ENCODE data around the gene NETO2. TPM values are rescaled to one million over a fixed set of nuclear protein-coding genes. Genes with fewer than 3 reads are reported as not detected.

NETO2 gene
- total and polyA plus RNA-seq, 10 of the 15 experiments (the other 5 are each of a cell fraction or from before 2014, with no cell fraction given) = 8.5 to 53.1 (median 27.0) TPM

DNA sequence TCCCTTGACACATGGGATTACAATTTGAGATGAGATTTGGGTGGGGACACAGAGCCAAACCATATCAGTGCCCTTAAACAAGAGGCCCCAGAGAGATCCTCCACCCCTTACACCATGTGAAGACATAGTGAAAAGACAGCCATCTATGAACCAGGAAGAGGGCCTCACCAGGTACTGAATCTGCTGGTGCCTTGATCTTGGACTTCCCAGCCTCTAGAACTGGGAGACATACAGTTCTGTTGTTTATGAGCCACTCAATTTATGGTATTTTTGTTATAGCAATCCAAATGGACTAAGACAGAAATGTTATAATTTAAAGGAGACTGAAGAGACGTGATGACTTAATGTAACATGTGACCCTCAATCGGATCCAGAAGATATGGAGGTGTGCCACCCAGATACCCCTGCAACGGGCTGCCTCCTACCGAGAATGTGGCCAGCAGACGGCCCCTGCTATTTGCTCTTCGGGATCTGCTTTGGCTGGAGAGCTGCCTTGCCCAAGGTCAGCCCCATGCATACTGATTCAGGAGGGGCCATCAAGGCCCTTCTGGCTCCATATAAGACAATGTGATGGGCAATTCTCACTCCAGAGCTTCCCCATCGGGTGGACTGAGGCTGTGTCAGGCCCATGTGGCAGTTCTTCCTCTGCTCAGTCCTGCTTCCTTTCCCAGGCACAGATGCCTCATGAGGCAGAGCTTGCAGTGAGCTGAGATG is 80.6 kb downstream of the NETO2 start (continued):
- TF ChIP-seq, protein P1, sequence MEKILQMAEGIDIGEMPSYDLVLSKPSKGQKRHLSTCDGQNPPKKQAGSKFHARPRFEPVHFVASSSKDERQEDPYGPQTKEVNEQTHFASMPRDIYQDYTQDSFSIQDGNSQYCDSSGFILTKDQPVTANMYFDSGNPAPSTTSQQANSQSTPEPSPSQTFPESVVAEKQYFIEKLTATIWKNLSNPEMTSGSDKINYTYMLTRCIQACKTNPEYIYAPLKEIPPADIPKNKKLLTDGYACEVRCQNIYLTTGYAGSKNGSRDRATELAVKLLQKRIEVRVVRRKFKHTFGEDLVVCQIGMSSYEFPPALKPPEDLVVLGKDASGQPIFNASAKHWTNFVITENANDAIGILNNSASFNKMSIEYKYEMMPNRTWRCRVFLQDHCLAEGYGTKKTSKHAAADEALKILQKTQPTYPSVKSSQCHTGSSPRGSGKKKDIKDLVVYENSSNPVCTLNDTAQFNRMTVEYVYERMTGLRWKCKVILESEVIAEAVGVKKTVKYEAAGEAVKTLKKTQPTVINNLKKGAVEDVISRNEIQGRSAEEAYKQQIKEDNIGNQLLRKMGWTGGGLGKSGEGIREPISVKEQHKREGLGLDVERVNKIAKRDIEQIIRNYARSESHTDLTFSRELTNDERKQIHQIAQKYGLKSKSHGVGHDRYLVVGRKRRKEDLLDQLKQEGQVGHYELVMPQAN (conservative IDR thresholded peaks at IDR 0.05) = no peak
- TF ChIP-seq IKZF1 (conservative IDR thresholded peaks at IDR 0.05) (no peak), SMAD1 (IDR thresholded peaks at IDR 0.05; ENCODE audit: low read depth, partially characterized antibody) (no peak), BCL11A (IDR thresholded peaks at IDR 0.05; ENCODE audit: low read depth, low read length) (no peak), TCF7 (IDR thresholded peaks at IDR 0.05; ENCODE audit: borderline replicate concordance) (no peak), SMC3 (IDR thresholded peaks at IDR 0.05; ENCODE audit: borderline replicate concordance, low read length) (no peak), HDAC2 (IDR thresholded peaks at IDR 0.05) (no peak), ZNF207 (IDR thresholded peaks at IDR 0.05; ENCODE audit: borderline replicate concordance) (no peak)

DNA sequence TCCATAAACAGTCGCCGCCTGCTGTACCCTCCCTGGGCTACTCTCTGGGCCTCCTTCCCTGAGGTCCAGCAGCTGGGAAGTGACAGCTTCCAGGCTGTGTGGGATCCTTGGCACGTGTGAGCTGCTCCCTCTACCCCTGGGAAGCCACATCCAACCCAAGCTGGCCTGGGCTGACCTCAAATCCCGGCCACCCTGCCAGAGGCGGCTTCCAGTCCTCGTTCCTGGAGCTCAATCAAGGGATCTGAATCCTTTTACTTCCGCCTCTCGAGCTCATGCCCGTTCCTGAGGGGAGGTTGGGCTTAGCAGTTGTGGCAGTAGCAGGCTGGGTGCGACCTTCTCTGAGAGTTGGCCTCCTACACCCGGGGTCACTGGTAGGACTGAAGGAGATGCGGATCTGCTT is 82.5 kb downstream of the NETO2 start:
- ATAC-seq (no peak), DNase-seq (ENCODE audit: low read depth, low spot score) (no peak), FAIRE-seq (no peak)
- in situ Hi-C loops (cut with MboI) = no loop called here
- Histone ChIP-seq H3K4me1 (ENCODE audit: control insufficient read depth, insufficient read depth, low read length) (no peaks in the 10 kb centered on the region), H2AFZ (ENCODE audit: control insufficient read depth, low read depth, low read length) (no peak overlapping the region), H4K20me1 (ENCODE audit: control insufficient read depth, insufficient read depth) (no peaks in the 10 kb centered on the region), H3K27me3 (replicated peaks in 1 of 2; ENCODE audit: control insufficient read depth in 2 of 2, insufficient read depth in 2 of 2, low read length in 1 of 2) (no peaks in the 10 kb centered on the region), H3K9me3 (replicated peaks; ENCODE audit: control insufficient read depth, insufficient read depth, low read length) (no peaks in the 10 kb centered on the region), H3K27ac (ENCODE audit: control insufficient read depth, insufficient read depth) (no peak overlapping the region), H3K79me2 (ENCODE audit: control insufficient read depth, insufficient read depth, low read length) (no peaks in the 10 kb centered on the region), H3K9ac (ENCODE audit: control insufficient read depth, insufficient read depth, low read length) (no peak overlapping the region), H3K4me2 (ENCODE audit: control insufficient read depth, insufficient read depth) (no peak overlapping the region), H3K36me3 (ENCODE audit: control insufficient read depth in 2 of 2, insufficient read depth in 2 of 2, low read length in 1 of 2) (no peaks in the 10 kb centered on the region), H3K4me3 (no peak overlapping the region)
- intact Hi-C loops (cut with micrococcal nuclease; ENCODE audit: unreplicated experiment) = no loop called here
- SMC1A ChIA-PET (ENCODE audit: uncharacterized antibody, unreplicated experiment) = interaction anchor here (1.0 kb wide), 1 partner anchor 23 kb away, joined by 3 read pairs; no protein-coding TSS in a partner anchor
- TF ChIP-seq HCFC1 (IDR thresholded peaks at IDR 0.05; ENCODE audit: low read length) (no peak), MTA2 (IDR thresholded peaks at IDR 0.05; ENCODE audit: low read depth) (no peak), PBX3 (IDR thresholded peaks at IDR 0.05; ENCODE audit: insufficient replicate concordance, low read depth, low read length) (no peak), RB1 (IDR thresholded peaks at IDR 0.05; ENCODE audit: borderline replicate concordance) (no peak), SMC3 (IDR thresholded peaks at IDR 0.05; ENCODE audit: borderline replicate concordance, low read length) (no peak), TARDBP (IDR thresholded peaks at IDR 0.05; ENCODE audit: borderline replicate concordance) (no peak), EED (IDR thresholded peaks at IDR 0.05; ENCODE audit: low read depth) (no peak), TAF1 (IDR thresholded peaks at IDR 0.05; ENCODE audit: borderline replicate concordance, low read depth, low read length) (no peak), CREB1 (IDR thresholded peaks at IDR 0.05; ENCODE audit: low read depth) (no peak), CBX3 (IDR thresholded peaks at IDR 0.05; ENCODE audit: borderline replicate concordance, low read depth) (no peak), RFX5 (IDR thresholded peaks at IDR 0.05; ENCODE audit: low read depth, low read length) (no peak), RBBP5 (conservative IDR thresholded peaks at IDR 0.05) (no peak), SUPT20H (IDR thresholded peaks at IDR 0.05; ENCODE audit: borderline replicate concordance, control insufficient read depth, low read depth, low read length) (no peak)
- RAD21 ChIA-PET (ENCODE audit: unreplicated experiment) = no interaction called here
- WGBS (ENCODE audit: insufficient coverage, insufficient replicate concordance, low lambda C conversion rate, missing lambda C conversion rate) = 64% methylated on average over 12 of the region's 12 CpGs
- POLR2A ChIA-PET = no interaction called here
- BruUV-seq (replicated peaks) = no TSS peak
- CTCF ChIA-PET = interaction anchor here (0.5 to 1.4 kb wide), 2 partner anchors 22 to 34 kb away, joined by 3 read pairs; no protein-coding TSS in a partner anchor

Data from GM12878 (cell line).